HG03354 (cell line): Measurements from ENCODE around the gene PRUNE2.

Experiments used
- ATAC-seq: cut with Tn5 transposase; IDR thresholded peaks from one replicate; pipeline ENCODE4 v1.9.1; 2021; ENCODE audit warnings: mild to moderate bottlenecking; ENCODE audit not compliant: unreplicated experiment, poor library complexity, severe bottlenecking

Gene PRUNE2

GRCh38 chr9:76803083-76803482 lies 102.8 kb downstream of the PRUNE2 start:
- no peak for ATAC-seq

GRCh38 chr9:76800901-76801300 lies 105.0 kb downstream of the PRUNE2 start:
- no peak for ATAC-seq

- ATAC-seq: no peak
Measured at GRCh38 chr9:76799473-76799872, 106.4 kb downstream of the PRUNE2 start.

GRCh38 chr9:76798527-76798926 lies 107.4 kb downstream of the PRUNE2 start:
- no peak for ATAC-seq

GRCh38 chr9:76796296-76796695 lies 109.6 kb downstream of the PRUNE2 start:
- ATAC-seq: no peak

- no peak for ATAC-seq
Measured at GRCh38 chr9:76793784-76794431, 112.0 kb downstream of the PRUNE2 start.

- no peak for ATAC-seq
Measured at GRCh38 chr9:76789840-76790239, 116.1 kb downstream of the PRUNE2 start.

GRCh38 chr9:76787677-76788076 lies 118.2 kb downstream of the PRUNE2 start:
- no peak for ATAC-seq

GRCh38 chr9:76785501-76785900 lies 120.4 kb downstream of the PRUNE2 start:
- no peak for ATAC-seq

- ATAC-seq: no peak
Measured at GRCh38 chr9:76784881-76785280, 121.0 kb downstream of the PRUNE2 start.

GRCh38 chr9:76772686-76773445 lies 133.0 kb downstream of the PRUNE2 start:
- no peak for ATAC-seq

GRCh38 chr9:76766126-76766525 lies 139.8 kb downstream of the PRUNE2 start:
- no peak for ATAC-seq

GRCh38 chr9:76764138-76764537 lies 141.8 kb downstream of the PRUNE2 start, which contains the start of gene PCA3:
PCA3 (plus strand) TSS chr9:76764438.
- no peak for ATAC-seq

- no peak for ATAC-seq
Measured at GRCh38 chr9:76761448-76761847, 144.5 kb downstream of the PRUNE2 start.

GRCh38 chr9:76759732-76760131 lies 146.2 kb downstream of the PRUNE2 start:
- ATAC-seq: peak; percentile 47

GRCh38 chr9:76758476-76758875 lies 147.4 kb downstream of the PRUNE2 start:
- ATAC-seq: no peak

GRCh38 chr9:76756941-76757673 lies 148.8 kb downstream of the PRUNE2 start:
- ATAC-seq: no peak

GRCh38 chr9:76756268-76756640 lies 149.7 kb downstream of the PRUNE2 start:
- ATAC-seq: no peak

- ATAC-seq: no peak
Measured at GRCh38 chr9:76751001-76751400, 154.9 kb downstream of the PRUNE2 start.

GRCh38 chr9:76744336-76744735 lies 161.6 kb downstream of the PRUNE2 start:
- ATAC-seq: no peak

GRCh38 chr9:76743931-76744330 lies 162.0 kb downstream of the PRUNE2 start:
- ATAC-seq: no peak
